Heart left ventricle (tissue), 16 donors: ENCODE data around the gene LRRC23. TPM values are rescaled to one million over a fixed set of nuclear protein-coding genes. Genes with fewer than 3 reads are reported as not detected.
"Not testable (repeated sequence)": the region's sequence is repeated elsewhere in the genome, so short reads cannot be mapped to it uniquely, and the experiment has no call there.

Experiments used
- ATAC-seq, 4 donors: fragments of 200-7000 bp; cut with Tn5 transposase; one replicate each; pipeline ENCODE4 v1.9.1; 2020 to 2022; ENCODE audit warnings: moderate library complexity in 4 of 4, mild to moderate bottlenecking in 3 of 4, moderate number of reproducible peaks in 1 of 4
- DNase-seq, 5 donors: peaks; one replicate each; pipeline ENCODE4 v3.0.0-alpha.2; 2020
- H3K27ac ChIP-seq, 12 donors: fragments of 200-600 bp; sonication (generic) in 4 of 12; one replicate each; pipeline versions ENCODE4 v1.5.0 to v1.8.0; 2016 to 2022; ENCODE audit warnings: mild to moderate bottlenecking in 2 of 12
- H3K27me3 ChIP-seq, 9 donors: fragments of 200-600 bp; sonication (generic) in 2 of 9; one replicate each; pipeline versions ENCODE4 v1.5.1 to v1.8.0; 2016 to 2022; ENCODE audit warnings: mild to moderate bottlenecking in 3 of 9
- H3K36me3 ChIP-seq, 9 donors: fragments of 200-600 bp; sonication (generic) in 2 of 9; one replicate each; pipeline versions ENCODE4 v1.5.0 to v1.8.0; 2018 to 2022; ENCODE audit warnings: mild to moderate bottlenecking in 2 of 9
- H3K4me1 ChIP-seq, 12 donors: fragments of 200-600 bp; sonication (generic) in 4 of 12; one replicate each; pipeline versions ENCODE4 v1.5.0 to v1.8.0; 2016 to 2022; ENCODE audit warnings: mild to moderate bottlenecking in 3 of 12
- H3K4me3 ChIP-seq, 12 donors: fragments of 200-600 bp; sonication (generic) in 4 of 12; one replicate each; pipeline versions ENCODE4 v1.5.0 to v1.8.0; 2017 to 2022; ENCODE audit warnings: mild to moderate bottlenecking in 9 of 12, moderate library complexity in 4 of 12
- H3K9me3 ChIP-seq, 12 donors: fragments of 200-600 bp; sonication (generic) in 4 of 12; one replicate each; pipeline versions ENCODE4 v1.5.0 to v1.8.0; 2016 to 2022; ENCODE audit warnings: mild to moderate bottlenecking in 1 of 12
- CTCF ChIP-seq, 12 donors: fragments of 200-600 bp; sonication (generic) in 4 of 12; IDR thresholded peaks; one replicate each; pipeline versions ENCODE4 v1.5.0 to v1.8.0; 2018 to 2022; ENCODE audit warnings: antibody characterized with exemption in 12 of 12, mild to moderate bottlenecking in 5 of 12
- POLR2A ChIP-seq, 2 donors: fragments of 450-650 bp; IDR thresholded peaks; one replicate each; pipeline ENCODE4 v1.6.1; 2017; ENCODE audit warnings: antibody characterized with exemption in 2 of 2, mild to moderate bottlenecking in 2 of 2, moderate library complexity in 2 of 2
- WGBS, 4 donors: extraction: QIAGEN DNeasy Blood & Tissue Kit in 2 of 4; methylation state at CpG; one replicate each; pipeline versions ENCODE4 v1.1.5 to v1.1.7; 2013 to 2018; 5-methylcytosine and 5-hydroxymethylcytosine counted together
- intact Hi-C, 10 donors: fragments of 100-400 bp; cut with DNase I; formaldehyde crosslinking; loops; one replicate each; pipeline versions ENCODE4 v1.11.1 to v1.14.2; 2022
- polyA plus RNA-seq, 2 donors: library from polyadenylated mRNA; stranded (reverse); fragments of 200-250 nt; gene quantifications; one replicate each; pipeline ENCODE4 v1.2.3, GENCODE V29; 2013
- total RNA-seq, 9 donors: library from RNA; depleted of rRNA in 2 of 9; stranded (reverse); fragments of >200 nt in 2 of 9; fragmentation: NEBNext Ultra II Directional in 3 of 9; extraction: Animal tissue kit (Norgen Biotek cat#: 25700) in 3 of 9; gene quantifications; one replicate each; pipeline versions ENCODE4 v1.1.0 to v1.2.4, GENCODE V29; 2016 to 2023
- donor health status: ischemic (EF 13 %, LVEDD 7.1; RV severe dilation, severe dysfunction).
- donor health status: healthy with polysubstance abuse.
- donor health status: DM: no; HTN: yes; CAD: no.
- donor health status: DM: no; HTN: no; CAD: no.
- donor health status: ischemic (EF 25% LVEDD 6.9; RV normal size, moderate dysfunction).
- donor health status: ischemic (EF 25% LVEDD 5.7; RV mildly dilated, moderate dysfunction).
- donor health status: healthy.
- donor health status: DM: yes; HTN: yes; CAD: no.
- donor health status: ischemic (EF 35%, LVEDD 5.7; RV mildly dilated, moderate dysfunction).
- donor health status: nonischemic (EF 11% LVEDD 7.7; RV severe dilation, severe dysfunction).
- donor health status: DM: yes; HTN: yes; CAD: no.
- donor health status: PGD.
- donor health status: ischemic (EF 29% LVEDD 5.4; RV normal size, mild dysfunction).
- donor health status: nonischemic (EF 23%, LVEDD 6.1; RV moderate dilation, normal function).

LRRC23 gene
- total and polyA plus RNA-seq, 11 donors = 8.2 to 15.3 (median 11.3) TPM

- TF ChIP-seq POLR2A (IDR thresholded peaks at IDR 0.05) (peak; percentile 80 to 99), CTCF (IDR thresholded peaks at IDR 0.05) (peak in 2 of 12 donors; percentile 15 to 23)
- peak within 1 kb of the TSS; percentile 77 to 100 (median 98) for H3K4me3 ChIP-seq
- no peaks in the 10 kb centered on the region for H3K9me3 ChIP-seq
- no peaks in the 10 kb centered on the region for H3K27me3 ChIP-seq
- peak; percentile 89 to 93 (median 90) for DNase-seq
- H3K4me1 ChIP-seq = peaks cover 15 to 47% (median 43%) of the 10 kb centered on the region in 12 donors
- peaks cover 0 to 64% (median 57%) of the 10 kb centered on the region in 9 donors for H3K36me3 ChIP-seq
- H3K27ac ChIP-seq = peak within 1 kb of the TSS; percentile 96 to 100 (median 99)
- intact Hi-C loops = loop anchor here in 2 of 10 donors (5.0 to 10.0 kb wide), 3 partner anchors 97 to 245 kb away; partner anchors contain the start of gene MLF2 (in 2 of the 2)
- 0 to 2% (median 1%) methylated on average over 17 to 86 of the region's 86 CpGs for WGBS, 4 donors
- ATAC-seq = peak; percentile 66 to 87 (median 82)
Measured at GRCh38 chr12:6867413-6868210, 37.0 kb upstream of the LRRC23 start, which contains the start of gene TPI1. Gene TPI1 (plus strand): TSS chr12:6867531. CDS start chr12:6867567, 36 bp downstream.

GRCh38 chr12:6868211-6869048, 36.2 kb upstream of the LRRC23 start:
- WGBS, 4 donors = 7 to 10% (median 8%) methylated on average over 16 to 22 of the region's 22 CpGs
- H3K27me3 ChIP-seq = no peaks in the 10 kb centered on the region
- peaks cover 0 to 57% (median 49%) of the 10 kb centered on the region in 9 donors for H3K36me3 ChIP-seq
- intact Hi-C loops = loop anchor here in 2 of 10 donors (5.0 to 10.0 kb wide), 3 partner anchors 96 to 244 kb away; partner anchors contain the start of gene MLF2 (in 2 of the 2)
- H3K4me3 ChIP-seq = peak overlapping the region; percentile 77 to 100 (median 98)
- no peak for TF ChIP-seq POLR2A (IDR thresholded peaks at IDR 0.05)
- TF ChIP-seq CTCF (IDR thresholded peaks at IDR 0.05) = no peak
- peaks cover 15 to 52% (median 44%) of the 10 kb centered on the region in 12 donors for H3K4me1 ChIP-seq
- H3K27ac ChIP-seq = peak overlapping the region; percentile 96 to 100 (median 99)
- DNase-seq (peak in 1 of 5 donors; percentile 22), ATAC-seq (no peak)
- no peaks in the 10 kb centered on the region for H3K9me3 ChIP-seq

- TF ChIP-seq POLR2A (IDR thresholded peaks at IDR 0.05) = peak in 1 of 2 donors; percentile 15
- peak; percentile 85 to 95 (median 92) for TF ChIP-seq CTCF (IDR thresholded peaks at IDR 0.05)
- WGBS, 4 donors = 28 to 41% (median 33%) methylated on average over 9 to 12 of the region's 12 CpGs
- H3K27me3 ChIP-seq = no peaks in the 10 kb centered on the region
- intact Hi-C loops = loop anchor here in 4 of 10 donors (5.0 to 10.0 kb wide), 6 partner anchors 58 to 243 kb away; partner anchors contain the start of genes MLF2 (in 2 of the 4) and ATN1 (in 1 of the 4)
- no peaks in the 10 kb centered on the region for H3K9me3 ChIP-seq
- peak overlapping the region in 11 of 12 donors; percentile 29 to 100 (median 99) for H3K27ac ChIP-seq
- ATAC-seq (peak in 1 of 4 donors; percentile 8), DNase-seq (peak; percentile 77 to 80 (median 78))
- H3K36me3 ChIP-seq = peaks cover 0 to 48% (median 41%) of the 10 kb centered on the region in 9 donors
- peak overlapping the region in 10 of 12 donors; percentile 77 to 100 (median 98) for H3K4me3 ChIP-seq
- H3K4me1 ChIP-seq = peaks cover 15 to 58% (median 47%) of the 10 kb centered on the region in 12 donors
Measured at GRCh38 chr12:6869049-6870021, 35.3 kb upstream of the LRRC23 start.

- intact Hi-C loops = loop anchor here in 3 of 10 donors (5.0 to 10.0 kb wide), 4 partner anchors 57 to 97 kb away; partner anchors contain the start of gene ATN1 (in 1 of the 3)
- H3K4me3 ChIP-seq, DNase-seq, H3K9me3 ChIP-seq, H3K27me3 ChIP-seq, ATAC-seq: not testable (repeated sequence)
- peaks cover 0 to 39% (median 32%) of the 10 kb centered on the region in 9 donors for H3K36me3 ChIP-seq
- WGBS, 4 donors = 45 to 67% (median 58%) methylated on average over 4 of the region's 4 CpGs
- H3K27ac ChIP-seq = peak overlapping the region in 1 of 12 donors; percentile 96
- peaks cover 15 to 60% (median 47%) of the 10 kb centered on the region in 12 donors for H3K4me1 ChIP-seq
Measured at GRCh38 chr12:6870304-6870703, 34.3 kb upstream of the LRRC23 start.
